Stimulated activated CD4-positive, alpha-beta T cell treated with anti-CD3 and anti-CD28 coated beads, Interleukin-4, amount 100 ng/mL, for 1 hour (primary cell): ENCODE results near the gene STK10.

Source experiments
- DNase-seq: peaks from one replicate; pipeline ENCODE4 v3.0.0-alpha.2; 2020

The STK10 gene

GRCh38 chr5:172005708-172006320 lies 182.2 kb downstream of the STK10 start:
- DNase-seq = peak; percentile 28

- no peak for DNase-seq
Measured at GRCh38 chr5:172004824-172005237, 183.2 kb downstream of the STK10 start.

- no peak for DNase-seq
Measured at GRCh38 chr5:172003746-172004145, 184.3 kb downstream of the STK10 start.

- no peak for DNase-seq
Measured at GRCh38 chr5:172002840-172003512, 185.0 kb downstream of the STK10 start.

GRCh38 chr5:172002310-172002709 lies 185.7 kb downstream of the STK10 start:
- no peak for DNase-seq

- no peak for DNase-seq
Measured at GRCh38 chr5:171999877-172000276, 188.1 kb downstream of the STK10 start.

- DNase-seq = no peak
Measured at GRCh38 chr5:171999100-171999499, 188.9 kb downstream of the STK10 start.

GRCh38 chr5:171997011-171997410 lies 191.0 kb downstream of the STK10 start:
- no peak for DNase-seq

GRCh38 chr5:171992813-171993212 lies 195.2 kb downstream of the STK10 start:
- DNase-seq = no peak

- no peak for DNase-seq
Measured at GRCh38 chr5:171992305-171992704, 195.7 kb downstream of the STK10 start.
